Skin epidermis (tissue), 12 donors: Measurements from ENCODE around the gene ZMYND10.

ENCODE experiments used
- H3K27ac ChIP-seq, 21 experiments: fragments of 200-600 bp; sonication (generic) in 11 of 21; one replicate each; pipeline ENCODE4 v1.5.0; 2020; ENCODE audit warnings: mild to moderate bottlenecking in 3 of 21, inconsistent platforms in 2 of 21, moderate library complexity in 2 of 21
- H3K4me3 ChIP-seq, 7 experiments: fragments of 200-600 bp; sonication (generic) in 2 of 7; one replicate each; pipeline ENCODE4 v1.5.0; 2020; ENCODE audit warnings: inconsistent platforms in 2 of 7, mild to moderate bottlenecking in 2 of 7, moderate library complexity in 1 of 7

The ZMYND10 gene

GRCh38 chr3:50297384-50297775 is 48.2 kb downstream of the ZMYND10 start:
- H3K27ac ChIP-seq: peak overlapping the region in 4 of 21 experiments; percentile 87 to 93 (median 90)
- H3K4me3 ChIP-seq: no peak overlapping the region

- Histone ChIP-seq H3K4me3 (no peak overlapping the region), H3K27ac (no peak overlapping the region)
Measured at GRCh38 chr3:50296721-50297383, 48.7 kb downstream of the ZMYND10 start.

GRCh38 chr3:50295553-50296431 is 49.7 kb downstream of the ZMYND10 start:
- H3K4me3 ChIP-seq: no peak overlapping the region
- H3K27ac ChIP-seq: no peak overlapping the region

GRCh38 chr3:50294492-50295403 is 50.8 kb downstream of the ZMYND10 start:
- no peak overlapping the region for H3K4me3 ChIP-seq
- H3K27ac ChIP-seq: peak overlapping the region in 1 of 21 experiments; percentile 1

- no peak overlapping the region for H3K4me3 ChIP-seq
- H3K27ac ChIP-seq: peak overlapping the region in 1 of 21 experiments; percentile 97
Measured at GRCh38 chr3:50294089-50294488, 51.4 kb downstream of the ZMYND10 start.

GRCh38 chr3:50293079-50293801 is 52.3 kb downstream of the ZMYND10 start:
- peak overlapping the region in 20 of 21 experiments; percentile 19 to 97 (median 87) for H3K27ac ChIP-seq
- peak overlapping the region in 1 of 7 experiments; percentile 95 for H3K4me3 ChIP-seq

- peak within 1 kb of the TSS; percentile 80 to 98 (median 94) for H3K4me3 ChIP-seq
- peak within 1 kb of the TSS; percentile 76 to 97 (median 91) for H3K27ac ChIP-seq
Measured at GRCh38 chr3:50292159-50293078, 53.1 kb downstream of the ZMYND10 start, which contains the start of gene IFRD2. TSS of gene IFRD2 (minus strand) at chr3:50292429. CDS start at chr3:50292274, 155 bp downstream.
